ENCODE results near the gene PRKACB.
A peak's percentile ranks its signal among the peaks of the same experiment; 100 is the strongest.

The PRKACB gene

GRCh38 chr1:84247425-84248220, 103.6 kb downstream of the PRKACB start:
- Histone ChIP-seq H3K56ac (ENCODE audit: low read length) (no peak overlapping the region), H4K8ac (ENCODE audit: low read depth, low read length) (no peak overlapping the region), H3K4me1 (ENCODE audit: control insufficient read depth, low read depth, low read length) (no peaks in the 10 kb centered on the region), H3K18ac (ENCODE audit: low read length) (no peak overlapping the region), H2BK5ac (ENCODE audit: low read length) (no peak overlapping the region), H3K36me3 (ENCODE audit: control insufficient read depth, insufficient read depth, low read length) (no peaks in the 10 kb centered on the region), H2BK15ac (replicated peaks; ENCODE audit: low read depth) (no peak overlapping the region), H2BK120ac (ENCODE audit: low read depth, low read length) (no peak overlapping the region), H3K27me3 (ENCODE audit: insufficient read depth, low read length, poor library complexity) (no peaks in the 10 kb centered on the region), H2AK5ac (ENCODE audit: low read length) (no peak overlapping the region), H3K9ac (ENCODE audit: low read length) (no peak overlapping the region), H3K4me2 (ENCODE audit: low read length) (no peak overlapping the region), H3K4ac (ENCODE audit: low read depth, low read length) (no peak overlapping the region), H3K23ac (ENCODE audit: low read length) (no peak overlapping the region), H3K79me1 (ENCODE audit: low read length) (no peaks in the 10 kb centered on the region), H3K4me3 (ENCODE audit: low read length) (no peak overlapping the region), H3K79me2 (ENCODE audit: control insufficient read depth, insufficient read depth, low read length) (no peaks in the 10 kb centered on the region), H4K5ac (ENCODE audit: low read length) (no peak overlapping the region), H3K27ac (ENCODE audit: low read depth, low read length) (no peak overlapping the region)
- WGBS (ENCODE audit: extremely low coverage, insufficient coverage, low lambda C conversion rate): no CpG with 5 or more reads among the region's 11 CpGs
- DNase-seq: peak; percentile 14

- Histone ChIP-seq H2BK15ac (replicated peaks; ENCODE audit: low read depth) (no peak overlapping the region), H3K9ac (ENCODE audit: low read length) (no peak overlapping the region), H3K79me1 (ENCODE audit: low read length) (no peaks in the 10 kb centered on the region), H3K79me2 (ENCODE audit: control insufficient read depth, insufficient read depth, low read length) (no peaks in the 10 kb centered on the region), H3K27me3 (ENCODE audit: insufficient read depth, low read length, poor library complexity) (no peaks in the 10 kb centered on the region), H2BK120ac (ENCODE audit: low read depth, low read length) (no peak overlapping the region), H3K4me3 (ENCODE audit: low read length) (no peak overlapping the region), H2AK5ac (ENCODE audit: low read length) (no peak overlapping the region), H4K5ac (ENCODE audit: low read length) (no peak overlapping the region), H3K4me1 (ENCODE audit: control insufficient read depth, low read depth, low read length) (no peaks in the 10 kb centered on the region), H3K56ac (ENCODE audit: low read length) (no peak overlapping the region), H4K8ac (ENCODE audit: low read depth, low read length) (no peak overlapping the region), H3K27ac (ENCODE audit: low read depth, low read length) (no peak overlapping the region), H3K4me2 (ENCODE audit: low read length) (no peak overlapping the region), H2BK5ac (ENCODE audit: low read length) (no peak overlapping the region), H3K36me3 (ENCODE audit: control insufficient read depth, insufficient read depth, low read length) (no peaks in the 10 kb centered on the region), H3K4ac (ENCODE audit: low read depth, low read length) (no peak overlapping the region), H3K18ac (ENCODE audit: low read length) (no peak overlapping the region), H3K23ac (ENCODE audit: low read length) (no peak overlapping the region)
- WGBS (ENCODE audit: extremely low coverage, insufficient coverage, low lambda C conversion rate): no CpG with 5 or more reads among the region's 2 CpGs
- DNase-seq: no peak
Measured at GRCh38 chr1:84250668-84251067, 106.6 kb downstream of the PRKACB start.

GRCh38 chr1:84253036-84253435, 109.0 kb downstream of the PRKACB start:
- no peak overlapping the region for H3K4me2 ChIP-seq (ENCODE audit: low read length)
- no peak overlapping the region for H4K8ac ChIP-seq (ENCODE audit: low read depth, low read length)
- H3K36me3 ChIP-seq (ENCODE audit: control insufficient read depth, insufficient read depth, low read length): no peaks in the 10 kb centered on the region
- no peaks in the 10 kb centered on the region for H3K27me3 ChIP-seq (ENCODE audit: insufficient read depth, low read length, poor library complexity)
- no peak overlapping the region for H2BK120ac ChIP-seq (ENCODE audit: low read depth, low read length)
- H3K4me1 ChIP-seq (ENCODE audit: control insufficient read depth, low read depth, low read length): no peaks in the 10 kb centered on the region
- H4K5ac ChIP-seq (ENCODE audit: low read length): no peak overlapping the region
- WGBS (ENCODE audit: extremely low coverage, insufficient coverage, low lambda C conversion rate): no CpG with 5 or more reads among the region's 2 CpGs
- no peak overlapping the region for H3K4ac ChIP-seq (ENCODE audit: low read depth, low read length)
- H3K27ac ChIP-seq (ENCODE audit: low read depth, low read length): no peak overlapping the region
- H3K18ac ChIP-seq (ENCODE audit: low read length): no peak overlapping the region
- DNase-seq: no peak
- no peak overlapping the region for H2AK5ac ChIP-seq (ENCODE audit: low read length)
- no peak overlapping the region for H3K56ac ChIP-seq (ENCODE audit: low read length)
- no peak overlapping the region for H3K4me3 ChIP-seq (ENCODE audit: low read length)
- H3K23ac ChIP-seq (ENCODE audit: low read length): no peak overlapping the region
- H2BK5ac ChIP-seq (ENCODE audit: low read length): no peak overlapping the region
- H3K79me1 ChIP-seq (ENCODE audit: low read length): no peaks in the 10 kb centered on the region
- no peak overlapping the region for H2BK15ac ChIP-seq (replicated peaks; ENCODE audit: low read depth)
- H3K9ac ChIP-seq (ENCODE audit: low read length): no peak overlapping the region
- no peaks in the 10 kb centered on the region for H3K79me2 ChIP-seq (ENCODE audit: control insufficient read depth, insufficient read depth, low read length)

- no peak overlapping the region for H3K27ac ChIP-seq (ENCODE audit: low read depth, low read length)
- WGBS (ENCODE audit: extremely low coverage, insufficient coverage, low lambda C conversion rate): no CpG with 5 or more reads among the region's 4 CpGs
Measured at GRCh38 chr1:84253891-84254290, 109.8 kb downstream of the PRKACB start.

GRCh38 chr1:84254703-84255238, 110.7 kb downstream of the PRKACB start:
- no peak overlapping the region for H3K4ac ChIP-seq (ENCODE audit: low read depth, low read length)

More at GRCh38 chr1:84253891-84254290, 109.8 kb downstream of the PRKACB start:
- H2BK120ac ChIP-seq (ENCODE audit: low read depth, low read length): no peak overlapping the region
- H3K27me3 ChIP-seq (ENCODE audit: insufficient read depth, low read length, poor library complexity): no peaks in the 10 kb centered on the region
- H4K8ac ChIP-seq (ENCODE audit: low read depth, low read length): no peak overlapping the region
- H3K4ac ChIP-seq (ENCODE audit: low read depth, low read length): no peak overlapping the region
- no peaks in the 10 kb centered on the region for H3K4me1 ChIP-seq (ENCODE audit: control insufficient read depth, low read depth, low read length)
- no peaks in the 10 kb centered on the region for H3K79me2 ChIP-seq (ENCODE audit: control insufficient read depth, insufficient read depth, low read length)
- H2BK5ac ChIP-seq (ENCODE audit: low read length): no peak overlapping the region
- no peak overlapping the region for H3K4me3 ChIP-seq (ENCODE audit: low read length)
- H4K5ac ChIP-seq (ENCODE audit: low read length): no peak overlapping the region
- no peak overlapping the region for H2AK5ac ChIP-seq (ENCODE audit: low read length)
- H3K23ac ChIP-seq (ENCODE audit: low read length): no peak overlapping the region
- no peak overlapping the region for H3K4me2 ChIP-seq (ENCODE audit: low read length)
- no peaks in the 10 kb centered on the region for H3K79me1 ChIP-seq (ENCODE audit: low read length)
- H3K9ac ChIP-seq (ENCODE audit: low read length): no peak overlapping the region
- no peak overlapping the region for H3K56ac ChIP-seq (ENCODE audit: low read length)
- no peak for DNase-seq
- H3K18ac ChIP-seq (ENCODE audit: low read length): no peak overlapping the region
- H2BK15ac ChIP-seq (replicated peaks; ENCODE audit: low read depth): no peak overlapping the region
- H3K36me3 ChIP-seq (ENCODE audit: control insufficient read depth, insufficient read depth, low read length): no peaks in the 10 kb centered on the region

GRCh38 chr1:84255582-84255981, 111.5 kb downstream of the PRKACB start:
- Histone ChIP-seq H3K27ac (ENCODE audit: low read depth, low read length) (no peak overlapping the region), H2AK5ac (ENCODE audit: low read length) (no peak overlapping the region), H2BK120ac (ENCODE audit: low read depth, low read length) (no peak overlapping the region), H3K18ac (ENCODE audit: low read length) (no peak overlapping the region), H3K23ac (ENCODE audit: low read length) (no peak overlapping the region), H2BK15ac (replicated peaks; ENCODE audit: low read depth) (no peak overlapping the region), H4K5ac (ENCODE audit: low read length) (no peak overlapping the region), H3K79me1 (ENCODE audit: low read length) (no peaks in the 10 kb centered on the region), H3K4me3 (ENCODE audit: low read length) (no peak overlapping the region), H2BK5ac (ENCODE audit: low read length) (no peak overlapping the region), H3K56ac (ENCODE audit: low read length) (no peak overlapping the region), H3K4me2 (ENCODE audit: low read length) (no peak overlapping the region), H4K8ac (ENCODE audit: low read depth, low read length) (no peak overlapping the region), H3K36me3 (ENCODE audit: control insufficient read depth, insufficient read depth, low read length) (no peaks in the 10 kb centered on the region), H3K27me3 (ENCODE audit: insufficient read depth, low read length, poor library complexity) (no peaks in the 10 kb centered on the region), H3K4ac (ENCODE audit: low read depth, low read length) (no peak overlapping the region), H3K9ac (ENCODE audit: low read length) (no peak overlapping the region), H3K4me1 (ENCODE audit: control insufficient read depth, low read depth, low read length) (no peaks in the 10 kb centered on the region), H3K79me2 (ENCODE audit: control insufficient read depth, insufficient read depth, low read length) (no peaks in the 10 kb centered on the region)
- no peak for DNase-seq

More at GRCh38 chr1:84254703-84255238, 110.7 kb downstream of the PRKACB start:
- Histone ChIP-seq H4K8ac (ENCODE audit: low read depth, low read length) (no peak overlapping the region), H3K27ac (ENCODE audit: low read depth, low read length) (no peak overlapping the region), H3K4me3 (ENCODE audit: low read length) (no peak overlapping the region), H3K79me2 (ENCODE audit: control insufficient read depth, insufficient read depth, low read length) (no peaks in the 10 kb centered on the region), H3K79me1 (ENCODE audit: low read length) (no peaks in the 10 kb centered on the region), H2BK120ac (ENCODE audit: low read depth, low read length) (no peak overlapping the region), H2AK5ac (ENCODE audit: low read length) (no peak overlapping the region), H2BK5ac (ENCODE audit: low read length) (no peak overlapping the region), H3K23ac (ENCODE audit: low read length) (no peak overlapping the region), H3K27me3 (ENCODE audit: insufficient read depth, low read length, poor library complexity) (no peaks in the 10 kb centered on the region), H2BK15ac (replicated peaks; ENCODE audit: low read depth) (no peak overlapping the region), H3K56ac (ENCODE audit: low read length) (no peak overlapping the region), H4K5ac (ENCODE audit: low read length) (no peak overlapping the region), H3K4me1 (ENCODE audit: control insufficient read depth, low read depth, low read length) (no peaks in the 10 kb centered on the region), H3K4me2 (ENCODE audit: low read length) (no peak overlapping the region), H3K18ac (ENCODE audit: low read length) (no peak overlapping the region), H3K9ac (ENCODE audit: low read length) (no peak overlapping the region), H3K36me3 (ENCODE audit: control insufficient read depth, insufficient read depth, low read length) (no peaks in the 10 kb centered on the region)
- WGBS (ENCODE audit: extremely low coverage, insufficient coverage, low lambda C conversion rate): no CpG with 5 or more reads among the region's 2 CpGs
- DNase-seq: no peak

Data from mesendoderm (in vitro differentiated cells).